ENCODE data around the gene NR3C2. TPM values are rescaled to one million over a fixed set of nuclear protein-coding genes. Genes with fewer than 3 reads are reported as not detected.

The NR3C2 gene
- total RNA-seq, 1 donor from 2014 or later: 2.7 TPM

- H3K36me3 Mint-ChIP-seq (ENCODE audit: insufficient read depth): no peaks in the 10 kb centered on the region
- DNase-seq (ENCODE audit: low spot score, unreplicated experiment): no peak
These were observed 389.8 kb downstream of the NR3C2 start for GRCh38 chr4:148052448-148052847.

GRCh38 chr4:148051403-148051802 is 390.8 kb downstream of the NR3C2 start:
- DNase-seq (ENCODE audit: low spot score, unreplicated experiment): no peak
- Mint-ChIP-seq H3K27ac (no peak overlapping the region), H3K27me3 (no peaks in the 10 kb centered on the region), H3K36me3 (ENCODE audit: insufficient read depth) (no peaks in the 10 kb centered on the region), H3K9me3 (ENCODE audit: low read depth) (no peaks in the 10 kb centered on the region), H3K4me1 (ENCODE audit: low read depth) (peaks cover 4% of the 10 kb centered on the region), H3K4me3 (ENCODE audit: low read depth) (no peak overlapping the region)
- TF ChIP-seq, protein P1, sequence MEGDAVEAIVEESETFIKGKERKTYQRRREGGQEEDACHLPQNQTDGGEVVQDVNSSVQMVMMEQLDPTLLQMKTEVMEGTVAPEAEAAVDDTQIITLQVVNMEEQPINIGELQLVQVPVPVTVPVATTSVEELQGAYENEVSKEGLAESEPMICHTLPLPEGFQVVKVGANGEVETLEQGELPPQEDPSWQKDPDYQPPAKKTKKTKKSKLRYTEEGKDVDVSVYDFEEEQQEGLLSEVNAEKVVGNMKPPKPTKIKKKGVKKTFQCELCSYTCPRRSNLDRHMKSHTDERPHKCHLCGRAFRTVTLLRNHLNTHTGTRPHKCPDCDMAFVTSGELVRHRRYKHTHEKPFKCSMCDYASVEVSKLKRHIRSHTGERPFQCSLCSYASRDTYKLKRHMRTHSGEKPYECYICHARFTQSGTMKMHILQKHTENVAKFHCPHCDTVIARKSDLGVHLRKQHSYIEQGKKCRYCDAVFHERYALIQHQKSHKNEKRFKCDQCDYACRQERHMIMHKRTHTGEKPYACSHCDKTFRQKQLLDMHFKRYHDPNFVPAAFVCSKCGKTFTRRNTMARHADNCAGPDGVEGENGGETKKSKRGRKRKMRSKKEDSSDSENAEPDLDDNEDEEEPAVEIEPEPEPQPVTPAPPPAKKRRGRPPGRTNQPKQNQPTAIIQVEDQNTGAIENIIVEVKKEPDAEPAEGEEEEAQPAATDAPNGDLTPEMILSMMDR (IDR thresholded peaks at IDR 0.05; ENCODE audit: unreplicated experiment): no peak

More at GRCh38 chr4:148052448-148052847, 389.8 kb downstream of the NR3C2 start:
- no peaks in the 10 kb centered on the region for H3K9me3 Mint-ChIP-seq (ENCODE audit: low read depth)
- H3K27me3 Mint-ChIP-seq: no peaks in the 10 kb centered on the region
- TF ChIP-seq, protein P1 (IDR thresholded peaks at IDR 0.05; ENCODE audit: unreplicated experiment): no peak
- peaks cover 5% of the 10 kb centered on the region for H3K4me1 Mint-ChIP-seq (ENCODE audit: low read depth)
- H3K27ac Mint-ChIP-seq: no peak overlapping the region
- H3K4me3 Mint-ChIP-seq (ENCODE audit: low read depth): no peak overlapping the region

GRCh38 chr4:148048598-148048997 is 393.6 kb downstream of the NR3C2 start:
- Mint-ChIP-seq H3K9me3 (ENCODE audit: low read depth) (no peaks in the 10 kb centered on the region), H3K36me3 (ENCODE audit: insufficient read depth) (no peaks in the 10 kb centered on the region), H3K4me1 (ENCODE audit: low read depth) (no peaks in the 10 kb centered on the region), H3K27ac (no peak overlapping the region), H3K27me3 (no peaks in the 10 kb centered on the region), H3K4me3 (ENCODE audit: low read depth) (no peak overlapping the region)
- DNase-seq (ENCODE audit: low spot score, unreplicated experiment): no peak
- TF ChIP-seq, protein P1 (IDR thresholded peaks at IDR 0.05; ENCODE audit: unreplicated experiment): no peak

GRCh38 chr4:148044912-148045352 is 397.3 kb downstream of the NR3C2 start:
- no peak for DNase-seq (ENCODE audit: low spot score, unreplicated experiment)
- Mint-ChIP-seq H3K36me3 (ENCODE audit: insufficient read depth) (no peaks in the 10 kb centered on the region), H3K4me3 (ENCODE audit: low read depth) (no peak overlapping the region), H3K27me3 (no peaks in the 10 kb centered on the region), H3K9me3 (ENCODE audit: low read depth) (no peaks in the 10 kb centered on the region), H3K27ac (no peak overlapping the region), H3K4me1 (ENCODE audit: low read depth) (no peaks in the 10 kb centered on the region)
- TF ChIP-seq, protein P1 (IDR thresholded peaks at IDR 0.05; ENCODE audit: unreplicated experiment): peak; percentile 19

GRCh38 chr4:148044089-148044911 is 397.9 kb downstream of the NR3C2 start:
- Mint-ChIP-seq H3K4me3 (ENCODE audit: low read depth) (no peak overlapping the region), H3K27ac (no peak overlapping the region), H3K9me3 (ENCODE audit: low read depth) (no peaks in the 10 kb centered on the region), H3K36me3 (ENCODE audit: insufficient read depth) (no peaks in the 10 kb centered on the region), H3K4me1 (ENCODE audit: low read depth) (no peaks in the 10 kb centered on the region), H3K27me3 (no peaks in the 10 kb centered on the region)
- TF ChIP-seq, protein P1 (IDR thresholded peaks at IDR 0.05; ENCODE audit: unreplicated experiment): no peak
- DNase-seq (ENCODE audit: low spot score, unreplicated experiment): no peak
